ENCODE measurements around the gene UBB.

- TF ChIP-seq, protein P1, sequence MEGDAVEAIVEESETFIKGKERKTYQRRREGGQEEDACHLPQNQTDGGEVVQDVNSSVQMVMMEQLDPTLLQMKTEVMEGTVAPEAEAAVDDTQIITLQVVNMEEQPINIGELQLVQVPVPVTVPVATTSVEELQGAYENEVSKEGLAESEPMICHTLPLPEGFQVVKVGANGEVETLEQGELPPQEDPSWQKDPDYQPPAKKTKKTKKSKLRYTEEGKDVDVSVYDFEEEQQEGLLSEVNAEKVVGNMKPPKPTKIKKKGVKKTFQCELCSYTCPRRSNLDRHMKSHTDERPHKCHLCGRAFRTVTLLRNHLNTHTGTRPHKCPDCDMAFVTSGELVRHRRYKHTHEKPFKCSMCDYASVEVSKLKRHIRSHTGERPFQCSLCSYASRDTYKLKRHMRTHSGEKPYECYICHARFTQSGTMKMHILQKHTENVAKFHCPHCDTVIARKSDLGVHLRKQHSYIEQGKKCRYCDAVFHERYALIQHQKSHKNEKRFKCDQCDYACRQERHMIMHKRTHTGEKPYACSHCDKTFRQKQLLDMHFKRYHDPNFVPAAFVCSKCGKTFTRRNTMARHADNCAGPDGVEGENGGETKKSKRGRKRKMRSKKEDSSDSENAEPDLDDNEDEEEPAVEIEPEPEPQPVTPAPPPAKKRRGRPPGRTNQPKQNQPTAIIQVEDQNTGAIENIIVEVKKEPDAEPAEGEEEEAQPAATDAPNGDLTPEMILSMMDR (IDR thresholded peaks at IDR 0.05; ENCODE audit: insufficient read depth, low read length): no peak
- no peak for TF ChIP-seq GABPA (IDR thresholded peaks at IDR 0.05; ENCODE audit: low read depth)
These were observed 48.2 kb downstream of the UBB start for GRCh38 chr17:16429083-16429482.
